Choroid plexus epithelial cell (primary cell): Measurements from ENCODE around the gene PNPLA6.

Experiments
- DNase-seq: peaks from one replicate; pipeline ENCODE4 v3.0.0-alpha.2; 2010; ENCODE audit warnings: low read depth
- H3K4me3 ChIP-seq: 2 replicates; pipeline ENCODE4 v1.5.1; 2011; ENCODE audit warnings: low read depth, mild to moderate bottlenecking, control low read depth, low read length, moderate library complexity
- TF ChIP-seq, protein P1 (sequence below): conservative IDR thresholded peaks from 2 replicates; pipeline ENCODE4 v1.5.1; 2011; ENCODE audit warnings: low read depth, mild to moderate bottlenecking, control low read depth, inconsistent platforms, low read length, moderate library complexity

Gene PNPLA6

DNA sequence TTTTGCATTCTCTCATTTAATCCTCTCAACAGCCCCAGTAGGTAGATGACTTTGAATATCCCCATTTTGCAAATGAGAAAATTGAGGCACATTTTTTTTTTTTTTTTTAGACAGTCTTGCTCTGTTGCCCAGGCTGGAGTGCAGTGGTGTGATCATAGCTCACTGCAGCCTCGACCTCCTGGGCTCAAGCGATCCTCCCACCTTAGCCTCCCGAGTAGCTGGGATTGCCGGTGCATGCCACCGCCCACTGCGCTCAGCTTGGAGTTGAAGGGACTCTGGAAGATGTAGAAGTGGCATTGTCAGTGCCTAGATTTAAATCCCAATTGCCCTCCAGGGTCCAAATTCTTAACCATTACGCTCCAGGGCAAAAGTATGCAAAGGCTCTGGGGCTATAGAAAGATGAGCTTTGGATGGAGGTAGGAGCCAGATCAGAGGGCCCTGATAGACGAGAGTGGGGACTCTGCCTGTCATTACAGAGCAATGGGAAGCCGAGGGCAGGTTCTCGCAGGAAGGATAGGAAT is 13.9 kb upstream of the PNPLA6 start:
- TF ChIP-seq, protein P1, sequence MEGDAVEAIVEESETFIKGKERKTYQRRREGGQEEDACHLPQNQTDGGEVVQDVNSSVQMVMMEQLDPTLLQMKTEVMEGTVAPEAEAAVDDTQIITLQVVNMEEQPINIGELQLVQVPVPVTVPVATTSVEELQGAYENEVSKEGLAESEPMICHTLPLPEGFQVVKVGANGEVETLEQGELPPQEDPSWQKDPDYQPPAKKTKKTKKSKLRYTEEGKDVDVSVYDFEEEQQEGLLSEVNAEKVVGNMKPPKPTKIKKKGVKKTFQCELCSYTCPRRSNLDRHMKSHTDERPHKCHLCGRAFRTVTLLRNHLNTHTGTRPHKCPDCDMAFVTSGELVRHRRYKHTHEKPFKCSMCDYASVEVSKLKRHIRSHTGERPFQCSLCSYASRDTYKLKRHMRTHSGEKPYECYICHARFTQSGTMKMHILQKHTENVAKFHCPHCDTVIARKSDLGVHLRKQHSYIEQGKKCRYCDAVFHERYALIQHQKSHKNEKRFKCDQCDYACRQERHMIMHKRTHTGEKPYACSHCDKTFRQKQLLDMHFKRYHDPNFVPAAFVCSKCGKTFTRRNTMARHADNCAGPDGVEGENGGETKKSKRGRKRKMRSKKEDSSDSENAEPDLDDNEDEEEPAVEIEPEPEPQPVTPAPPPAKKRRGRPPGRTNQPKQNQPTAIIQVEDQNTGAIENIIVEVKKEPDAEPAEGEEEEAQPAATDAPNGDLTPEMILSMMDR: no peak
- H3K4me3 ChIP-seq: peak overlapping the region; percentile 74
- DNase-seq: no peak

DNA sequence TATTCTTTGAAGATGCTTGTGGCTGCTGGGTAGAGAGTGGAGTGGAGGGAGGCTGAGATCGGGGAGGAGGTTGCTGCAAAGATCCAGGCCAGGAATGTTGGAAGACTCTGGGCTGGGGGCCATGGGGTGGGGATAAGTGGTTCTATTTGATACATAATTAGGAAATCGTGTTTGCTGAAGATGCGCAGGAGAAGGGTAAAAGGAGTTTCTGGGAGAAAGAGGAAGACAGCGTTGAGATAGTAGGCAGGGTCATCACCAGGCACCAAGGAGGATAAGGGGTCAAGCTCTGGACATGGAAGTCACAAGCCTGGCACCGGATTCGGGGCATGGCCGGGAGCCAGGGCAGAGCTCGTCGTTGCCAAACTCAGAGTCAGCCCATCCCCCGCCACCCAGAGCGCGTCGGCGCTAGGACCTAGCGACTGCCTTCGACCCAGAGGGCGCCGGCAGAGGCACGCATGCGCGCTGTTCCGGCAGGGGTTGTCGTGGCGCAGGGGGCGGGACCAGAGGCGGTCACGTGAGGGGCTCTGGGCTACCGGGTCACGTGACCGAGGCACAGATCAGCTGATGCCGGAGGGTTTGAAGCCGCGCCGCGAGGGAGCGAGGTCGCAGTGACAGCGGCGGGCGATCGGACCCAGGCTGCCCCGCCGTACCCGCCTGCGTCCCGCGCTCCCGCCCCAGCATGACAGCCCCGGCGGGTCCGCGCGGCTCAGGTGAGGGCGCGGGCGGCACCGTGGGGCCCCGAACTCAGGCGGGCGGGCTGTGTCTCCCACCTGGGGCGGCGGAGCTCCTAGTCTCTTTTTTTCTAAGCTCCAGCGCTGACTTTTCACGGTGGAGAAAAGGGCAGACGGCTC is 13.2 kb upstream of the PNPLA6 start, which contains the start of gene MCOLN1:
Gene MCOLN1, plus strand, starts transcription at position 553 of the 851 bp plus-strand sequence. Its CDS starts 127 bp downstream, at position 680.
- peak; percentile 98 for DNase-seq
- H3K4me3 ChIP-seq: peak within 1 kb of the TSS; percentile 74
- TF ChIP-seq, protein P1: no peak

DNA sequence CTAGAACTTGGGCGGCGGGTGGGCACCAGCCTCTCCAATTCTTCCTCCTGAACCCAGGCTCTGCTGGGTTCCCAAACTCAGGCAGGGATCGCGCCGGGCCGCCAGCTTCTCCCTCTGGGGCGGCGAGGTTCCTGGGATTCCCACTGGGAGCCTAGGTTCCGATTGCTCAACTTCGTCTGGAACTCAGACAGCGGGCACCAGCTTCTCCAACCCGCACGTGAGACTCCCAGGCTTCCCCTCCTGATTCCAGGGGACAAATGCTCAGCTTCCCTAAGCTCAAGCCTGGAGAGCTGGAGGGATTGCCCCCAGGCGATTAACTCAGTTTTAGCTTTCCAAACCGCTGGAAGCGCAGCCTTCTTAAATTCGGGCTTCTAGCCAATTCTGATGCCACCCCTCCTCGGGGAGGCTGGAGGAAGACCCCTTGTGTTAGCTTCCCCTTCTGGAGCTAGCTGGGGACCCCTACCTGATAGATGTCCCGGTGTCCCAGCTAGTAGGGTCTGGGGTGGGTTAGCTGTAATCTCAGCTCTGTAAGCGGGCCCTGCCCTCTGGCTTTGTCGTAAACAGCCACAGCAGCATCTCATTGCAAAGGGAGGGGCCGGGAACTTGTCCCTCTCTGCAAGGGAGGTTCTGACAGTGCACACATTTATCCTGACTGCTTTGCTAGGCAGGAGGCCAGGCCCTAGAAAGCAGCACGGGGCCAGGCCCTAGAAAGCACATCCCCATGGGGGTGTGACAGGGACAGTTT is 12.4 kb upstream of the PNPLA6 start:
- no peak for DNase-seq
- H3K4me3 ChIP-seq: peak overlapping the region; percentile 74
- TF ChIP-seq, protein P1: no peak

DNA sequence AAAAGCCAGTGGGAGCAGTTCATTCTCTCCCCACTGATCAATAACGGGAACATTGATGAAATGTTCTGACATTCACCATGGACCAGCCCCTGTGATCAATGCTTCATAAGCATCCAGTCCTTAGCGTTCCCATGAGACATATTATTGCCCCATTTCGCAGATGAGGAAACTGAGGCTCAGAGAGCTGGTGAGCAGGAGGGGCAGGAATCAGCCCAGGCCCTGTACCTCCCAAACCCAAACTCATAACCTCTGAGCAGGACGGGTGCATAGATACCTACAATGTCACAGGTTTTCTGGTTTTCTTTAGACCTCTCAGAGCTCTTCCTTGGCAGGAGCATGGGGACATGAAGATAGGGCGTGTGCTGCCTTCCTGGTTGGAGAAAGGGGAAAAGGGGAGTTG is 11.0 kb upstream of the PNPLA6 start:
- DNase-seq: no peak
- TF ChIP-seq, protein P1: no peak

DNA sequence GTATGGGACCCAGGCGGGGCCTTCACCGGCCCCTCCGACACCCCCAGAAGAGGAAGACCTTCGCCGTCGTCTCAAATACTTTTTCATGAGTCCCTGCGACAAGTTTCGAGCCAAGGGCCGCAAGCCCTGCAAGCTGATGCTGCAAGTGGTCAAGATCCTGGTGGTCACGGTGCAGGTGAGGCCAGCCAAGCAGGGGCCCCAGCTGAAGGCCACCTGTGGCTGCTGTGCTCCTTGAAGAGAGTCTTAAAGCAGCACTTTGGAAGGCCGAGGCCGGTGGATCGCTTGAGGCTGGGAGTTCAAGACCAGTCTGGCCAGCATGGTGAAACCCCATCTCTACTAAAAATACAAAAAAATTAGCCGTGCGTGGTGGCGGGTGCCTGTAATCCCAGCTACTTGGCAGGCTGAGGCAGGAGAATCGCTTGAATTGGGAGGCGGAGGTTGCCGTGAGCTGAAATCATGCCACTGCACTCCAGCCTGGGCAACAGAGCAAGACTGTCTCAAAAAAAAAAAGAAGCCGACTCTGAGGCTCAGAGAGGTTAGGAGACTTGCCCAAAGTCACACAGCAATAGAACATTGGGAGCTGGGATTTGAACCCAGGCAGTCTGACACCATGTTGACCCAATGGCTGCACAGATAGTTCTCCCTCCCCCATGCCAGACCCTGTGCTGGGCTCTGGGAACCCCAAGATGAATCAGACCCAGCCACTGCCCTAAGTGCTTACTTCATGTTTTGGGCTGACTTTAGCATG is 10.4 kb upstream of the PNPLA6 start:
- no peak for DNase-seq

More for the DNA sequence above, 11.0 kb upstream of the PNPLA6 start:
- H3K4me3 ChIP-seq: no peak overlapping the region

More for the DNA sequence above, 10.4 kb upstream of the PNPLA6 start:
- TF ChIP-seq, protein P1: no peak
- H3K4me3 ChIP-seq: no peak overlapping the region
